Activated T-helper 1 cell treated with anti-CD3 and anti-CD28 coated beads, Interleukin-12 subunit alpha, Interleukin-12 subunit beta, Interleukin-2, Interleukin-4 antibody, amounts not matched to agents 30 ng/mL and 10 ng/mL and 1 ng/mL, durations not matched to agents 14 hours and 24 hours and 36 hours (primary cell): Measurements from ENCODE around the gene SLC9A9. TPM values are rescaled to one million over a fixed set of nuclear protein-coding genes. Genes with fewer than 3 reads are reported as not detected.

Experiments
- DNase-seq: peaks from one replicate; pipeline ENCODE4 v3.0.0; 2021; ENCODE audit warnings: low spot score
- H3K27ac Mint-ChIP-seq: one replicate; pipeline ENCODE4 v1.8.0; 2021; ENCODE audit warnings: mild to moderate bottlenecking, mixed read lengths
- H3K27me3 Mint-ChIP-seq: one replicate; pipeline ENCODE4 v1.8.0; 2022; ENCODE audit warnings: mild to moderate bottlenecking, moderate library complexity, mixed read lengths; ENCODE audit not compliant: insufficient read depth
- H3K36me3 Mint-ChIP-seq: one replicate; pipeline ENCODE4 v1.8.0; 2021; ENCODE audit warnings: low read depth, mixed read lengths
- H3K4me1 Mint-ChIP-seq: one replicate; pipeline ENCODE4 v1.8.0; 2021; ENCODE audit warnings: low read depth, mixed read lengths
- H3K4me3 Mint-ChIP-seq: one replicate; pipeline ENCODE4 v1.8.0; 2021; ENCODE audit warnings: mild to moderate bottlenecking, moderate library complexity, mixed read lengths
- H3K9me3 Mint-ChIP-seq: one replicate; pipeline ENCODE4 v1.8.0; 2021; ENCODE audit warnings: mixed read lengths
- intact Hi-C: fragments of 100-400 bp; cut with micrococcal nuclease; formaldehyde crosslinking; loops from one replicate; pipeline ENCODE4 v1.15.1; 2024
- total RNA-seq: library from RNA; stranded (reverse); gene quantifications from 2 replicates; pipeline ENCODE4 v1.2.3, GENCODE V29; 2022

SLC9A9 gene
- total RNA-seq, 1 donor from 2014 or later, result 0.88 TPM

GRCh38 chr3:143242101-143242500 lies 606.2 kb downstream of the SLC9A9 start:
- no peak overlapping the region for H3K4me3 Mint-ChIP-seq
- peaks cover 6% of the 10 kb centered on the region for H3K9me3 Mint-ChIP-seq
- no peaks in the 10 kb centered on the region for H3K4me1 Mint-ChIP-seq
- H3K36me3 Mint-ChIP-seq, result peaks cover 2% of the 10 kb centered on the region
- no peaks in the 10 kb centered on the region for H3K27me3 Mint-ChIP-seq
- no peak for DNase-seq
- intact Hi-C loops, result no loop called here
- no peak overlapping the region for H3K27ac Mint-ChIP-seq

GRCh38 chr3:143241481-143241951 lies 606.8 kb downstream of the SLC9A9 start:
- H3K4me1 Mint-ChIP-seq, result peaks cover 5% of the 10 kb centered on the region
- intact Hi-C loops, result no loop called here
- H3K36me3 Mint-ChIP-seq, result peaks cover 2% of the 10 kb centered on the region
- peaks cover 9% of the 10 kb centered on the region for H3K9me3 Mint-ChIP-seq
- H3K27ac Mint-ChIP-seq, result no peak overlapping the region
- no peak for DNase-seq
- no peak overlapping the region for H3K4me3 Mint-ChIP-seq
- H3K27me3 Mint-ChIP-seq, result no peaks in the 10 kb centered on the region

- Mint-ChIP-seq H3K4me1 (peaks cover 6% of the 10 kb centered on the region), H3K9me3 (peaks cover 10% of the 10 kb centered on the region), H3K27ac (no peak overlapping the region), H3K27me3 (no peaks in the 10 kb centered on the region), H3K36me3 (peaks cover 2% of the 10 kb centered on the region), H3K4me3 (no peak overlapping the region)
- intact Hi-C loops, result no loop called here
- DNase-seq, result no peak
Observed at GRCh38 chr3:143240886-143241285, 607.4 kb downstream of the SLC9A9 start.

- H3K36me3 Mint-ChIP-seq, result peaks cover 2% of the 10 kb centered on the region
- intact Hi-C loops, result no loop called here
- no peak overlapping the region for H3K4me3 Mint-ChIP-seq
- no peak for DNase-seq
- no peak overlapping the region for H3K27ac Mint-ChIP-seq
- H3K27me3 Mint-ChIP-seq, result peaks cover 2% of the 10 kb centered on the region
- H3K4me1 Mint-ChIP-seq, result peaks cover 6% of the 10 kb centered on the region
- H3K9me3 Mint-ChIP-seq, result peaks cover 14% of the 10 kb centered on the region
Observed at GRCh38 chr3:143239031-143239430, 609.2 kb downstream of the SLC9A9 start.

GRCh38 chr3:143237077-143237627 lies 611.1 kb downstream of the SLC9A9 start:
- H3K27ac Mint-ChIP-seq, result no peak overlapping the region
- intact Hi-C loops, result loop anchor here (2.0 kb wide), 1 partner anchor 38 kb away; no protein-coding TSS in a partner anchor
- peaks cover 5% of the 10 kb centered on the region for H3K36me3 Mint-ChIP-seq
- peaks cover 6% of the 10 kb centered on the region for H3K4me1 Mint-ChIP-seq
- no peak overlapping the region for H3K4me3 Mint-ChIP-seq
- H3K9me3 Mint-ChIP-seq, result peaks cover 14% of the 10 kb centered on the region
- peaks cover 2% of the 10 kb centered on the region for H3K27me3 Mint-ChIP-seq
- DNase-seq, result no peak

- Mint-ChIP-seq H3K4me3 (no peak overlapping the region), H3K36me3 (peaks cover 5% of the 10 kb centered on the region), H3K27ac (peak overlapping the region; percentile 56), H3K9me3 (peaks cover 14% of the 10 kb centered on the region), H3K4me1 (peaks cover 6% of the 10 kb centered on the region), H3K27me3 (peaks cover 2% of the 10 kb centered on the region)
- intact Hi-C loops, result loop anchor here (2.0 kb wide), 1 partner anchor 38 kb away; no protein-coding TSS in a partner anchor
- DNase-seq, result no peak
Observed at GRCh38 chr3:143236226-143236964, 611.9 kb downstream of the SLC9A9 start.

- intact Hi-C loops, result loop anchor here (2.0 kb wide), 1 partner anchor 39 kb away; no protein-coding TSS in a partner anchor
- no peak overlapping the region for H3K27ac Mint-ChIP-seq
- H3K36me3 Mint-ChIP-seq, result peaks cover 5% of the 10 kb centered on the region
- peaks cover 2% of the 10 kb centered on the region for H3K27me3 Mint-ChIP-seq
- H3K4me1 Mint-ChIP-seq, result peaks cover 6% of the 10 kb centered on the region
- peaks cover 14% of the 10 kb centered on the region for H3K9me3 Mint-ChIP-seq
- H3K4me3 Mint-ChIP-seq, result no peak overlapping the region
- no peak for DNase-seq
Observed at GRCh38 chr3:143235614-143236204, 612.6 kb downstream of the SLC9A9 start.

GRCh38 chr3:143234526-143234925 lies 613.7 kb downstream of the SLC9A9 start:
- H3K4me1 Mint-ChIP-seq, result peaks cover 6% of the 10 kb centered on the region
- peaks cover 2% of the 10 kb centered on the region for H3K27me3 Mint-ChIP-seq
- peaks cover 5% of the 10 kb centered on the region for H3K36me3 Mint-ChIP-seq
- no peak overlapping the region for H3K4me3 Mint-ChIP-seq
- intact Hi-C loops, result no loop called here
- no peak overlapping the region for H3K27ac Mint-ChIP-seq
- H3K9me3 Mint-ChIP-seq, result peaks cover 14% of the 10 kb centered on the region
- DNase-seq, result no peak

GRCh38 chr3:143232981-143233380 lies 615.3 kb downstream of the SLC9A9 start:
- peaks cover 3% of the 10 kb centered on the region for H3K36me3 Mint-ChIP-seq
- no peak overlapping the region for H3K4me3 Mint-ChIP-seq
- peaks cover 2% of the 10 kb centered on the region for H3K27me3 Mint-ChIP-seq
- intact Hi-C loops, result no loop called here
- no peak for DNase-seq
- no peak overlapping the region for H3K27ac Mint-ChIP-seq
- H3K9me3 Mint-ChIP-seq, result peaks cover 9% of the 10 kb centered on the region
- H3K4me1 Mint-ChIP-seq, result peaks cover 6% of the 10 kb centered on the region

- Mint-ChIP-seq H3K4me1 (no peaks in the 10 kb centered on the region), H3K36me3 (peaks cover 3% of the 10 kb centered on the region), H3K4me3 (no peak overlapping the region), H3K27ac (no peak overlapping the region), H3K9me3 (no peaks in the 10 kb centered on the region), H3K27me3 (no peaks in the 10 kb centered on the region)
- DNase-seq, result no peak
- intact Hi-C loops, result no loop called here
Observed at GRCh38 chr3:143228405-143228804, 619.9 kb downstream of the SLC9A9 start.

- no peaks in the 10 kb centered on the region for H3K36me3 Mint-ChIP-seq
Observed at GRCh38 chr3:143226678-143227291, 621.5 kb downstream of the SLC9A9 start.

GRCh38 chr3:143224716-143225115 lies 623.6 kb downstream of the SLC9A9 start:
- no peaks in the 10 kb centered on the region for H3K9me3 Mint-ChIP-seq
- H3K4me3 Mint-ChIP-seq, result no peak overlapping the region
- intact Hi-C loops, result no loop called here

More at GRCh38 chr3:143226678-143227291, 621.5 kb downstream of the SLC9A9 start:
- Mint-ChIP-seq H3K4me3 (no peak overlapping the region), H3K27me3 (no peaks in the 10 kb centered on the region), H3K27ac (no peak overlapping the region), H3K9me3 (no peaks in the 10 kb centered on the region), H3K4me1 (no peaks in the 10 kb centered on the region)
- intact Hi-C loops, result no loop called here
- DNase-seq, result no peak

GRCh38 chr3:143222981-143223380 lies 625.3 kb downstream of the SLC9A9 start:
- Mint-ChIP-seq H3K9me3 (no peaks in the 10 kb centered on the region), H3K4me1 (peaks cover 5% of the 10 kb centered on the region), H3K4me3 (no peak overlapping the region), H3K36me3 (no peaks in the 10 kb centered on the region), H3K27ac (no peak overlapping the region), H3K27me3 (no peaks in the 10 kb centered on the region)
- intact Hi-C loops, result no loop called here
- no peak for DNase-seq

More at GRCh38 chr3:143224716-143225115, 623.6 kb downstream of the SLC9A9 start:
- H3K27ac Mint-ChIP-seq, result no peak overlapping the region
- no peak for DNase-seq
- no peaks in the 10 kb centered on the region for H3K4me1 Mint-ChIP-seq
- no peaks in the 10 kb centered on the region for H3K36me3 Mint-ChIP-seq
- H3K27me3 Mint-ChIP-seq, result no peaks in the 10 kb centered on the region
